ENCODE measurements around the gene SLC22A2. TPM values are rescaled to one million over a fixed set of nuclear protein-coding genes. Genes with fewer than 3 reads are reported as not detected.

The SLC22A2 gene
- total and polyA plus RNA-seq, 9 of the 15 experiments (the other 6 are each of a cell fraction or from before 2014, with no cell fraction given), result not detected

DNA sequence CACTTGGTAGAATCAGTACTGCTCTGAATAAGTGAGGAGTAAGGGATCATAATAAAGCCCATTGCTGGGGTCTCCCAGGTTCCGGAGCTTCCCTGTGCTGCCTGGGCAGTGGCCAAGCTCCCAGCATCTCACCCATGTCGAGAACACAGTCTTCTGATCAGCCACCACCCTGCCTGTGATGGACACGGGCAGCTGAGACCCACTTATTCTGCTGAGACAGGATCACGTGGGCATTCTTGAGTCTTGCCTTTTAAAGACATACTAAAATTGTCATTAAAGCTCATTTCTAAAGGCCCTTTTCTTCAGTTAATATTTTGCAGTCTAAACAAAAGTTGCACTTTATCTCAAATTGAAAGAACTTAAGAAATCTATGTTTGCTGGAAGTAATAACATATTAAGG, 42.7 kb upstream of the SLC22A2 start:
- WGBS (ENCODE audit: insufficient coverage, low coverage, missing lambda C conversion rate), result 2% methylated on average over 4 of the region's 4 CpGs
- no peaks in the 10 kb centered on the region for H3K79me2 ChIP-seq (ENCODE audit: control insufficient read depth, insufficient read depth, low read length)
- H3K4me2 ChIP-seq (ENCODE audit: insufficient read depth, low read length), result no peak overlapping the region
- no peak overlapping the region for H2AFZ ChIP-seq (ENCODE audit: low read depth, low read length)
- no peak for FAIRE-seq
- in situ Hi-C loops (cut with MboI), result no loop called here
- no peaks in the 10 kb centered on the region for H3K36me3 ChIP-seq (ENCODE audit: control insufficient read depth, insufficient read depth, low read length)
- no peak overlapping the region for H3K27ac ChIP-seq (ENCODE audit: extremely low read depth, low read depth, low read length)
- no peak overlapping the region for H3K9ac ChIP-seq (ENCODE audit: insufficient read depth in 1 of 2, low read depth in 2 of 2, low read length in 2 of 2)
- no peak for ATAC-seq
- no peak for TF ChIP-seq TRIM25 (IDR thresholded peaks at IDR 0.05; ENCODE audit: borderline replicate concordance)
- no peak for TF ChIP-seq PHB (CRISPR knock-in tag; IDR thresholded peaks at IDR 0.05)
- TF ChIP-seq ERF (CRISPR knock-in tag; IDR thresholded peaks at IDR 0.05), result no peak
- no peak for TF ChIP-seq HIVEP1 (CRISPR knock-in tag; IDR thresholded peaks at IDR 0.05)
- no peak for TF ChIP-seq GTF2F1 (IDR thresholded peaks at IDR 0.05; ENCODE audit: low read depth, low read length)
- TF ChIP-seq GABPB2 (CRISPR knock-in tag; conservative IDR thresholded peaks at IDR 0.05), result no peak
- TF ChIP-seq BCL6 (CRISPR knock-in tag; IDR thresholded peaks at IDR 0.05), result no peak
- TF ChIP-seq DACH1 (IDR thresholded peaks at IDR 0.05; ENCODE audit: partially characterized antibody), result no peak
- TF ChIP-seq TFAP4 (CRISPR knock-in tag; IDR thresholded peaks at IDR 0.05; ENCODE audit: borderline replicate concordance), result no peak
- no peak for TF ChIP-seq GATAD2B (IDR thresholded peaks at IDR 0.05; ENCODE audit: borderline replicate concordance)
- TF ChIP-seq TFAM (CRISPR knock-in tag; conservative IDR thresholded peaks at IDR 0.05), result no peak
- no peak for TF ChIP-seq BRCA1 (IDR thresholded peaks at IDR 0.05)
- TF ChIP-seq BRCA1 (CRISPR knock-in tag; IDR thresholded peaks at IDR 0.05), result no peak
- no peak for TF ChIP-seq HNRNPK (IDR thresholded peaks at IDR 0.05; ENCODE audit: low read depth, low read length, poor library complexity, severe bottlenecking)
- TF ChIP-seq ELF1 (tag; IDR thresholded peaks at IDR 0.05), result no peak
- TF ChIP-seq ZNF24 (IDR thresholded peaks at IDR 0.05), result no peak
- no peak for TF ChIP-seq FOXJ2 (tag; IDR thresholded peaks at IDR 0.05)
- no peak for TF ChIP-seq ZNF133 (CRISPR knock-in tag; IDR thresholded peaks at IDR 0.05)
- ChIA-PET POLR2A (no interaction called here), CTCF (ENCODE audit: low intra/inter-chr PET ratio) (no interaction called here)
- H3K9me1 ChIP-seq (ENCODE audit: control insufficient read depth, insufficient read depth, low read length), result no peaks in the 10 kb centered on the region
- BruUV-seq (replicated peaks), result no TSS peak
- H3K4me3 ChIP-seq, result no peak overlapping the region
- no peaks in the 10 kb centered on the region for H3K27me3 ChIP-seq (ENCODE audit: control insufficient read depth in 2 of 2, insufficient read depth in 2 of 2, low read length in 2 of 2)
- H3K9me3 ChIP-seq (replicated peaks; ENCODE audit: control insufficient read depth, insufficient read depth, low read depth, low read length), result 0 out of 2 replicates have a peak, but pooled peaks cover 4% of the 10 kb centered on the region
- intact Hi-C loops (cut with micrococcal nuclease), result no loop called here
- H4K20me1 ChIP-seq (replicated peaks; ENCODE audit: control insufficient read depth, insufficient read depth, low read length), result no peaks in the 10 kb centered on the region
- peaks cover 0 to 4% of the 10 kb centered on the region in 2 experiments; a peak in 2 of 5 replicates for H3K4me1 ChIP-seq (replicated peaks in 1 of 2; ENCODE audit: control insufficient read depth in 2 of 2, insufficient read depth in 2 of 2, low read length in 2 of 2)
- peak in 1 of 4 experiments; percentile 1 for DNase-seq (ENCODE audit: extremely low read depth in 1 of 4, low spot score in 3 of 4)

All from K562 (cell line).